ENCODE measurements around the gene KIAA1549. TPM values are rescaled to one million over a fixed set of nuclear protein-coding genes. Genes with fewer than 3 reads are reported as not detected.

KIAA1549 gene
- total RNA-seq, 1 donor from 2014 or later, result 24.4 TPM

DNA sequence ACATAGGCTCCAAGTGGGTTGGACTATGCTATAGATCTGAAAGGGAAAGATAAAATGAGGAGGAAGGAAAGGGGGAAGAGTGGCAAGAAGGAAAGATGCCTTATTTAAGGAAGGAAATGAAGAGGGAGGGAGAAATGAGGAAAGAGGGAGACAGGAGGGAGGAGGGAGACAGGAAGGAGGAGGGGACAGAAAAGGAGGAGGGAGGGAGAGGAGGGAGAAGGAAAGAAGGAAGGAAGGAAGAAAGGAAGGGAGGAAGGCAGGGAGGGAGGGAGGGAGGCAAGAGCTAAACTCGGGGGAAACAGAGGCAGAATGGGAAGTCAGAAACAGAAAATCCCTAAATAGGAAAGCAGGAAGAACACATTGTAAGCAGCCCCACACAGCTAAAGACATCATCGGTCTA, 67.4 kb downstream of the KIAA1549 start:
- H3K36me3 Mint-ChIP-seq, result peaks cover 37% of the 10 kb centered on the region
- H3K27ac Mint-ChIP-seq, result no peak overlapping the region
- no peaks in the 10 kb centered on the region for H3K27me3 Mint-ChIP-seq
- no peaks in the 10 kb centered on the region for H3K9me3 Mint-ChIP-seq
- H3K4me3 Mint-ChIP-seq, result no peak overlapping the region
- no peaks in the 10 kb centered on the region for H3K4me1 Mint-ChIP-seq (ENCODE audit: unreplicated experiment)
- no peak for DNase-seq (ENCODE audit: extremely low spot score, unreplicated experiment)
- TF ChIP-seq, protein P1, sequence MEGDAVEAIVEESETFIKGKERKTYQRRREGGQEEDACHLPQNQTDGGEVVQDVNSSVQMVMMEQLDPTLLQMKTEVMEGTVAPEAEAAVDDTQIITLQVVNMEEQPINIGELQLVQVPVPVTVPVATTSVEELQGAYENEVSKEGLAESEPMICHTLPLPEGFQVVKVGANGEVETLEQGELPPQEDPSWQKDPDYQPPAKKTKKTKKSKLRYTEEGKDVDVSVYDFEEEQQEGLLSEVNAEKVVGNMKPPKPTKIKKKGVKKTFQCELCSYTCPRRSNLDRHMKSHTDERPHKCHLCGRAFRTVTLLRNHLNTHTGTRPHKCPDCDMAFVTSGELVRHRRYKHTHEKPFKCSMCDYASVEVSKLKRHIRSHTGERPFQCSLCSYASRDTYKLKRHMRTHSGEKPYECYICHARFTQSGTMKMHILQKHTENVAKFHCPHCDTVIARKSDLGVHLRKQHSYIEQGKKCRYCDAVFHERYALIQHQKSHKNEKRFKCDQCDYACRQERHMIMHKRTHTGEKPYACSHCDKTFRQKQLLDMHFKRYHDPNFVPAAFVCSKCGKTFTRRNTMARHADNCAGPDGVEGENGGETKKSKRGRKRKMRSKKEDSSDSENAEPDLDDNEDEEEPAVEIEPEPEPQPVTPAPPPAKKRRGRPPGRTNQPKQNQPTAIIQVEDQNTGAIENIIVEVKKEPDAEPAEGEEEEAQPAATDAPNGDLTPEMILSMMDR (conservative IDR thresholded peaks at IDR 0.05), result no peak

DNA sequence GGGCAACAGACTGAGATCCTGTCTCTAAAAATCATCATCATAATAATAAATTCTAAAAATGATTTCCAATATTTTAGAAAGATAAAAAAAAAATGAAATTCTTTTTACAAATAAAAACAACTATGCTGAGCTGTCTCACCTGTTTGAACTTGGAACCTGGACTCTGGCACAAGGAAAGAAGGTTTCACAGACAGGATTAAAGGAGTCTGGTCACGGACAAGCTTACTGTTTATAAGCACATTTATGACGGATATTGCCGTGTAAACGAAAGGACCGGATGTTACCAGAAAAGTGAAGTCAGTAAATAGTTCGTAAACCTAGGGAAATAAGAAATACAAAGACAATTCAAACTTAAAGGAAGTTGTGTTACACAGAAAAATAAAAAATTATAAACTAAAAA, 70.2 kb downstream of the KIAA1549 start:
- H3K27ac Mint-ChIP-seq, result no peak overlapping the region
- DNase-seq (ENCODE audit: extremely low spot score, unreplicated experiment), result no peak
- no peaks in the 10 kb centered on the region for H3K9me3 Mint-ChIP-seq
- no peaks in the 10 kb centered on the region for H3K27me3 Mint-ChIP-seq
- H3K4me1 Mint-ChIP-seq (ENCODE audit: unreplicated experiment), result no peaks in the 10 kb centered on the region
- H3K36me3 Mint-ChIP-seq, result peaks cover 25% of the 10 kb centered on the region
- TF ChIP-seq, protein P1 (conservative IDR thresholded peaks at IDR 0.05), result no peak
- no peak overlapping the region for H3K4me3 Mint-ChIP-seq

DNA sequence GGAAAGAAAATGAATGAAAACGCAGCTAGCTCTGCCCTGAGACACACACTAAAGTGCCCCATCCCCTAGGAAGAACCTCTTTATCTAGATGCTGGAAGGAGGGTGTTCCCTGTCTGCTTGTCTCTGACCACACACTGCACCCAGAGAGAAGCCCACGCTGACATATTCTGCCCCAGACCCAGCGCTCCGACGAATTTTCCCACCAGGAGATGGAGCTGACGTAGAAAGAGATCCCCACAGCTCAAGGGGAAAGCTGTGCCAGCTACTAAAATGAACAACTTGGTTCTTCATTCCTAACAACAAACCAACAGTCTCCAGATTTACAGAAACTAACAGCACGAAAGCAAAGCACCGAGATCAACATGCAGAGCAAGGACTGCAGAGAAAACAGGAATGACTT, 73.3 kb downstream of the KIAA1549 start:
- DNase-seq (ENCODE audit: extremely low spot score, unreplicated experiment), result no peak
- Mint-ChIP-seq H3K36me3 (peaks cover 33% of the 10 kb centered on the region), H3K4me1 (ENCODE audit: unreplicated experiment) (no peaks in the 10 kb centered on the region), H3K4me3 (no peak overlapping the region), H3K27ac (no peak overlapping the region), H3K27me3 (no peaks in the 10 kb centered on the region), H3K9me3 (no peaks in the 10 kb centered on the region)
- TF ChIP-seq, protein P1 (conservative IDR thresholded peaks at IDR 0.05), result no peak

DNA sequence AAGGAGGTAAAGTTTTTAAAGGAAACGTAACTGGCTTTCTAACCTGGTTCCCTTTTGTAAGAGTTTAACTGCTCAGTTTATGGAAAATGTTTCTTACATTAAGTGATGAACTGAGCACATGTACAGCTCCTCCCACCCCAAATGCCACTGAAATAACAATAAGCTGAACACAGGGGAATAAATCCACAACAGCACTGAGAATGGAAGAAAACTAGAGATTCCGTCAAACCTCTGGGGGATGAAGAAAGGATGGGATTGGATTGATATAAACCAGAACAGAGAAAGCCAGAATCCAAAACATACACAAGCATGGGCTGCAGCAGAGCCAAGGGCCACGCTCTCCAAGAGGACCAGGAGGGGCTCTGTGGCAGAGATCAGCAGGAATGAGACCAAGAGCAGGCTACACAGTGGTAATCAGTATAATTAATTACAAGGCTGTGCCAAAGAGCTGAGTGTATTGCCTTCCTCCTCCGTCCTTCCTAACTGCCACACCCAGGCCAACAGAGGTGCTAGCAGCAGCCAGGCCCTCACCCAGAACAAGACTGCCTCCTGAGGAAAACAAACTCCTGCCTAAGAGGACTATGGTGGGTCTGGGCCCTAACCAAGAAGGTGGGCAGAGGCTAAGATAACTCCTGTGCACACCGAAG, 73.9 kb downstream of the KIAA1549 start:
- Mint-ChIP-seq H3K4me1 (ENCODE audit: unreplicated experiment) (no peaks in the 10 kb centered on the region), H3K27me3 (no peaks in the 10 kb centered on the region), H3K36me3 (peaks cover 38% of the 10 kb centered on the region), H3K27ac (no peak overlapping the region), H3K9me3 (no peaks in the 10 kb centered on the region), H3K4me3 (no peak overlapping the region)
- DNase-seq (ENCODE audit: extremely low spot score, unreplicated experiment), result no peak
- TF ChIP-seq, protein P1 (conservative IDR thresholded peaks at IDR 0.05), result no peak

DNA sequence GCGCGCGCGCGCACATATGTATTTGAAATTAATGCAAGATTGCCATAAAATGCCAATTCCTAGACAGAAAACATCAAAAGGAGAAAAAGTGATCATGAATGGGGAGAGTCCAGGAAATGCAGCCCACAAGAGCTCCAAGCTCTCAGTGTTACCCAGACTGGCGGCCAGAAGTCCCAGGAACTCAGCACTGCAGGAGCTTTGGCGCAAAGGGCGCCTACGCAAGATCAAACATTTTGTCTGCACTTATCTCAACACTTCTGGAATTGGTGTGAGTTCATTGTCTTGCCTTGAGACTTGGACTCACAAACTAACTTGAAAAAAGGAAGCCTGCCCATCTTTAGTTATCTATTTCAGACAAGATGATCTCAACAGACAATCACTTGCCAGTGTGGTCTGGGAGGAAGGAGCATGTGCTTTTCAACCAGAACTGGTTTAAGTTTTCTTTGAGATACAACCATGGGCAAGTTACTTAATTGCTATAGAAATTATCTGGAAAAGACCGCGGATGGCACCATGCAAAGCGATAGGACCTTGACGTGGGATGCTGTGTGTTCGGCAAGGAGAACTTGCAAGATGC, 77.2 kb downstream of the KIAA1549 start:
- DNase-seq (ENCODE audit: extremely low spot score, unreplicated experiment), result no peak
- Mint-ChIP-seq H3K4me3 (no peak overlapping the region), H3K27me3 (no peaks in the 10 kb centered on the region), H3K4me1 (ENCODE audit: unreplicated experiment) (no peaks in the 10 kb centered on the region), H3K36me3 (peaks cover 50% of the 10 kb centered on the region), H3K9me3 (no peaks in the 10 kb centered on the region), H3K27ac (no peak overlapping the region)
- TF ChIP-seq, protein P1 (conservative IDR thresholded peaks at IDR 0.05), result no peak

All from type B pancreatic cell (in vitro differentiated cells).